PC-9 (cell line): Measurements from ENCODE around the gene ITGA8. TPM values are rescaled to one million over a fixed set of nuclear protein-coding genes. Genes with fewer than 3 reads are reported as not detected.

ENCODE experiments used
- BruUV-seq: library from RNA; stranded (reverse); fragments of 400-500 nt; replicated peaks from 2 replicates; lab custom pipeline; 2021; lab: Mats Ljungman, UMichigan
- CTCF ChIA-PET: fragments of 300-600 bp; sonication (Branson Sonifier 250); formaldehyde crosslinking; loops from one replicate; lab custom pipeline; 2022; ENCODE audit warnings: antibody characterized with exemption; lab: Charles Lee
- POLR2A ChIA-PET: fragments of 300-600 bp; sonication (Branson Sonifier 250); formaldehyde crosslinking; loops from one replicate; lab custom pipeline; 2022; ENCODE audit warnings: antibody characterized with exemption; ENCODE audit not compliant: unreplicated experiment; lab: Charles Lee
- DNase-seq, 2 experiments: peaks; one replicate each; pipeline versions ENCODE4 v3.0.0 to v3.0.0-alpha.2; 2015 to 2022; ENCODE audit warnings: mixed read lengths in 1 of 2
- H2AFZ ChIP-seq: fragments of 200-600 bp; sonication (generic); 2 replicates; pipeline ENCODE4 v1.8.1; 2017; ENCODE audit warnings: antibody characterized with exemption
- H3F3A ChIP-seq: fragments of 200-600 bp; sonication (generic); 2 replicates; pipeline ENCODE4 v1.8.1; 2017; ENCODE audit warnings: antibody characterized with exemption, mild to moderate bottlenecking, low read depth; ENCODE audit not compliant: insufficient read depth
- H3K27ac ChIP-seq: fragments of 200-600 bp; sonication (generic); 2 replicates; pipeline ENCODE4 v1.6.1; 2016; ENCODE audit warnings: mixed run types
- H3K27me3 ChIP-seq: fragments of 200-600 bp; sonication (generic); 2 replicates; pipeline ENCODE4 v1.6.1; 2016; ENCODE audit warnings: low read depth, mixed run types; ENCODE audit not compliant: insufficient read depth
- H3K36me3 ChIP-seq: fragments of 200-600 bp; sonication (generic); 2 replicates; pipeline ENCODE4 v1.6.1; 2016; ENCODE audit warnings: low read depth, mixed run types
- H3K4me1 ChIP-seq: fragments of 200-600 bp; sonication (generic); replicated peaks from 2 replicates; pipeline ENCODE4 v1.6.1; 2016; ENCODE audit warnings: mixed run types; ENCODE audit not compliant: insufficient read depth
- H3K4me2 ChIP-seq: fragments of 200-600 bp; sonication (generic); 2 replicates; pipeline ENCODE4 v1.6.1; 2017; ENCODE audit warnings: mixed run types
- H3K4me3 ChIP-seq: fragments of 200-600 bp; sonication (generic); 2 replicates; pipeline ENCODE4 v1.6.1; 2016; ENCODE audit warnings: mixed run types
- H3K79me2 ChIP-seq: fragments of 200-600 bp; sonication (generic); 2 replicates; pipeline ENCODE4 v1.6.1; 2017; ENCODE audit warnings: low read depth, mixed run types
- H3K9me2 ChIP-seq: fragments of 200-600 bp; sonication (generic); 2 replicates; pipeline ENCODE4 v1.8.1; 2017; ENCODE audit warnings: mild to moderate bottlenecking; ENCODE audit not compliant: insufficient read depth
- H3K9me3 ChIP-seq: fragments of 200-600 bp; sonication (generic); 2 replicates; pipeline ENCODE4 v1.8.1; 2016; ENCODE audit warnings: low read depth; ENCODE audit not compliant: insufficient read depth
- H4K20me1 ChIP-seq: fragments of 200-600 bp; sonication (generic); 2 replicates; pipeline ENCODE4 v1.8.1; 2017; ENCODE audit not compliant: insufficient read depth
- EZH2 ChIP-seq: fragments of 200-600 bp; sonication (generic); IDR thresholded peaks from 2 replicates; pipeline ENCODE4 v1.8.0; 2017; ENCODE audit warnings: antibody characterized with exemption, low read depth
- intact Hi-C: fragments of 100-400 bp; cut with micrococcal nuclease; formaldehyde crosslinking; loops from one replicate; pipeline ENCODE4 v1.10.0; 2022; ENCODE audit not compliant: unreplicated experiment
- total RNA-seq: library from RNA; stranded (reverse); gene quantifications from 2 replicates; pipeline ENCODE4 v1.2.3, GENCODE V29; 2021
- TF ChIP-seq, protein P1 (sequence below): fragments of 200-600 bp; sonication (generic); conservative IDR thresholded peaks from 2 replicates; pipeline ENCODE4 v1.6.1; 2017; ENCODE audit warnings: mixed run types, antibody characterized with exemption, mild to moderate bottlenecking, moderate library complexity

The ITGA8 gene
- total RNA-seq, 1 experiment from 2014 or later: not detected

DNA sequence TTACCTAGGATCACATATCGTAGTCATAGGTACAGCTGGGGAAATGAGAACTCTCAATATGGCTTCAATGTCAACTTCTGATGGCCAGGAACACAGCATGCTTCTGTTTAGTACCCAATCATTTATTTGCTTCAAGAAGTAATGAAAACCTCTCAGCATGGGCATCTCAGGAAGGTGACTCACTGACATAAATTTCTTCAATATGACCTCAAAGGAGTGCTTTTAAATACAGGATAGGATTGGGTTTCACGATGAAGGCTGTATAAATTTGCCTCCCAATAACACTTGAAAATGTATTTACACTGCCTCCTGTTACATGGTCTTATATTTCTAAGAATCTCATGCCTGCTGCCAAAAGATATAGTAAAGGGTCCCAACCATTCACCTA is 15.1 kb downstream of the ITGA8 start:
- Histone ChIP-seq H2AFZ (no peak overlapping the region), H3K9me2 (no peaks in the 10 kb centered on the region), H3K36me3 (no peaks in the 10 kb centered on the region), H3K27ac (no peak overlapping the region), H3K4me2 (no peak overlapping the region), H3K27me3 (no peaks in the 10 kb centered on the region), H3K4me1 (no peaks in the 10 kb centered on the region), H3K79me2 (no peaks in the 10 kb centered on the region), H3F3A (no peaks in the 10 kb centered on the region), H4K20me1 (no peaks in the 10 kb centered on the region), H3K4me3 (no peak overlapping the region), H3K9me3 (no peaks in the 10 kb centered on the region)
- no TSS peak for BruUV-seq
- ChIA-PET CTCF (no interaction called here), POLR2A (no interaction called here)
- intact Hi-C loops: no loop called here
- DNase-seq: no peak
- TF ChIP-seq, protein P1, sequence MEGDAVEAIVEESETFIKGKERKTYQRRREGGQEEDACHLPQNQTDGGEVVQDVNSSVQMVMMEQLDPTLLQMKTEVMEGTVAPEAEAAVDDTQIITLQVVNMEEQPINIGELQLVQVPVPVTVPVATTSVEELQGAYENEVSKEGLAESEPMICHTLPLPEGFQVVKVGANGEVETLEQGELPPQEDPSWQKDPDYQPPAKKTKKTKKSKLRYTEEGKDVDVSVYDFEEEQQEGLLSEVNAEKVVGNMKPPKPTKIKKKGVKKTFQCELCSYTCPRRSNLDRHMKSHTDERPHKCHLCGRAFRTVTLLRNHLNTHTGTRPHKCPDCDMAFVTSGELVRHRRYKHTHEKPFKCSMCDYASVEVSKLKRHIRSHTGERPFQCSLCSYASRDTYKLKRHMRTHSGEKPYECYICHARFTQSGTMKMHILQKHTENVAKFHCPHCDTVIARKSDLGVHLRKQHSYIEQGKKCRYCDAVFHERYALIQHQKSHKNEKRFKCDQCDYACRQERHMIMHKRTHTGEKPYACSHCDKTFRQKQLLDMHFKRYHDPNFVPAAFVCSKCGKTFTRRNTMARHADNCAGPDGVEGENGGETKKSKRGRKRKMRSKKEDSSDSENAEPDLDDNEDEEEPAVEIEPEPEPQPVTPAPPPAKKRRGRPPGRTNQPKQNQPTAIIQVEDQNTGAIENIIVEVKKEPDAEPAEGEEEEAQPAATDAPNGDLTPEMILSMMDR: no peak
- no peak for TF ChIP-seq EZH2

DNA sequence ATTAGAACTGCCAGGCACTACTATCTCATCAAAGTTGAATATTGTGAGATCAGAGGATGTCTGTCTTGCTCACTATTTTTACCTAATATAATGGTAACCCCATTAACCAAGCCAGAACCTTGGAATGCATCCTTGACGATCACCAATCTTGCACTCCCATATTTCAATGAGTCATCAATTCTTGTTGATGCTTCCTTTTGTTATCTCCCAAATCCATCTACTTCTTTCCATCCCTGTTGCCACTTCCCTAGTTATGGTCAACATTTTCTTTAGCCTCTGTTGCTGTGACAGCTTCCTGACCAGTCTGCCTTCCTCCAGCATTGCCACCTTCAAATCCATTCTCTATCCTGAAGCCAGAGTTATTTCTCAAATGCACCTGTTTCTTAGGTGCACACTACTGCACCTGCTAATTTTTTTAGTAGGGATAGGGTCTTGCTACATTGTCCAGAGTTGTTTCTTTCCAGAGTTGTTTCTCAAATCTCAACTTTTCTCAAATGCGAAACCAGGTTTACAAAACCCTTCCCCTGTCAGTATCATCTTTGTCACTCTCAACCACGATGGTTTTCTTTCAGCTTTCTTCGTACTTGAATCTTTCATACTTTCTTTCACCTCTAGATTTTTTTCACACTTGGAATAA is 15.7 kb downstream of the ITGA8 start:
- no peak for TF ChIP-seq EZH2
- TF ChIP-seq, protein P1: no peak
- no peak for DNase-seq
- no peak overlapping the region for H3K27ac ChIP-seq
- H2AFZ ChIP-seq: no peak overlapping the region
- H3K4me1 ChIP-seq: no peaks in the 10 kb centered on the region
- H3K27me3 ChIP-seq: no peaks in the 10 kb centered on the region
- CTCF ChIA-PET: no interaction called here
- no peak overlapping the region for H3K4me3 ChIP-seq
- intact Hi-C loops: no loop called here
- H3K36me3 ChIP-seq: no peaks in the 10 kb centered on the region
- H3K9me3 ChIP-seq: no peaks in the 10 kb centered on the region
- BruUV-seq: no TSS peak
- no peaks in the 10 kb centered on the region for H3F3A ChIP-seq
- H3K79me2 ChIP-seq: no peaks in the 10 kb centered on the region
- POLR2A ChIA-PET: no interaction called here
- no peak overlapping the region for H3K4me2 ChIP-seq
- H4K20me1 ChIP-seq: no peaks in the 10 kb centered on the region
- H3K9me2 ChIP-seq: no peaks in the 10 kb centered on the region

DNA sequence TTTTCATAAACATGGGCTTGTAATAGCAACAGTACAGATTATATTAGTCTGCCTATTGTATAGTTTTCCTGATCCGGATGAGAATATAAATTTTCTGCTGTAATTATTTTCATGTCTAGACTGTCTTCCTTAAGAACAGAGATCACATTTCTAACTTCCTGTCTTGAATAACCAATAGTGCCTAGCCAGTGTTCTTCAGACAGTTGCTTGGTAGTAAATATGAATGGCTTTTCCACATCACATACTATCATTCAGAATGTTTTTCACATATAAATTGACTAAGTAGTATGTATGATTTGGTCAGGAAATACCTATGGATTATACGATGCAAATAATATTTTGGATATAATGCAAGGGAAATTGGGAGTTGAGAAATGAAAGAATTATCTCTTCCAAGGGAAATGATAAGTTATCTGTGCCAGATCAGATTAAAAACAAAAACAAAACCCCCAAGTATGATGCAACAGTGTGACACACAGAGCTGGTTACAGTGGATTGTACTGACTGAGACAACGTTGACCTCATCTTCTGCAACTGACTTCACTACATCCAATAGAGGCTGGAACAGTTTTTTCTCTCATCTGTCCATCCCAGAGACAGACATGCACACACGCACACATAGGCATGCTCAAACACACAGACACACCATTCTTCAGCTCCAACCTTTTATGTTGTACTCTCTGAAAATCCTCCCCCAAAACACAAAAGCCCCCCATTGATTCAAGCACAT is 16.4 kb downstream of the ITGA8 start:
- no peak for TF ChIP-seq EZH2
- TF ChIP-seq, protein P1: no peak
- H3K27ac ChIP-seq: no peak overlapping the region
- H3K36me3 ChIP-seq: no peaks in the 10 kb centered on the region
- no peaks in the 10 kb centered on the region for H3K9me3 ChIP-seq
- POLR2A ChIA-PET: no interaction called here
- H3K27me3 ChIP-seq: no peaks in the 10 kb centered on the region; the same call in 1 of the 2 replicates
- no peaks in the 10 kb centered on the region for H3K9me2 ChIP-seq
- H3K4me3 ChIP-seq: no peak overlapping the region
- BruUV-seq: no TSS peak
- H3F3A ChIP-seq: no peaks in the 10 kb centered on the region
- CTCF ChIA-PET: no interaction called here
- intact Hi-C loops: no loop called here
- H2AFZ ChIP-seq: no peak overlapping the region
- no peaks in the 10 kb centered on the region for H3K79me2 ChIP-seq
- H3K4me1 ChIP-seq: no peaks in the 10 kb centered on the region
- DNase-seq: no peak
- no peaks in the 10 kb centered on the region for H4K20me1 ChIP-seq
- H3K4me2 ChIP-seq: no peak overlapping the region
